ENCODE results near the gene PIGV.
"Not testable (repeated sequence)": the region's sequence is repeated elsewhere in the genome, so short reads cannot be mapped to it uniquely, and the experiment has no call there.

Gene PIGV

DNA sequence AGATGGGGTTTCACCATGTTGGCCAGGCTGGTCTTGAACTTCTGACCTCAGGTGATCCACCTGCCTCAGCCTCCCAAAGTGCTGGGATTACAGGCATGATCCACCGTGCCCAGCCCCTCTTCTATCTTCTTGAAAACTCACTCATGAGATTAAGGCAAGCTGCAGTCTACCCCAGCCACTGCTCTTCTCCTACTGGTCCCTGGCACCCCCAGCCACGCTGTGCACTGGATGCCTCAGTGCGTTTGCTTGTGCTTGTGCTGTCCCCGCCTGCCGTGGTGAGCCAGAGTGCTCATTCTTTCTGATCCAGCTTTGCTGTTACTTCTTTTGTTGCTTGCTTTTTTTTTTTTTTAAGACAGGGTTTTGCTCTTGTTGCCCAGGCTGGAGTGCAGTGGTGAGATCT, 49.9 kb downstream of the PIGV start:
- DNase-seq, result not testable (repeated sequence)

DNA sequence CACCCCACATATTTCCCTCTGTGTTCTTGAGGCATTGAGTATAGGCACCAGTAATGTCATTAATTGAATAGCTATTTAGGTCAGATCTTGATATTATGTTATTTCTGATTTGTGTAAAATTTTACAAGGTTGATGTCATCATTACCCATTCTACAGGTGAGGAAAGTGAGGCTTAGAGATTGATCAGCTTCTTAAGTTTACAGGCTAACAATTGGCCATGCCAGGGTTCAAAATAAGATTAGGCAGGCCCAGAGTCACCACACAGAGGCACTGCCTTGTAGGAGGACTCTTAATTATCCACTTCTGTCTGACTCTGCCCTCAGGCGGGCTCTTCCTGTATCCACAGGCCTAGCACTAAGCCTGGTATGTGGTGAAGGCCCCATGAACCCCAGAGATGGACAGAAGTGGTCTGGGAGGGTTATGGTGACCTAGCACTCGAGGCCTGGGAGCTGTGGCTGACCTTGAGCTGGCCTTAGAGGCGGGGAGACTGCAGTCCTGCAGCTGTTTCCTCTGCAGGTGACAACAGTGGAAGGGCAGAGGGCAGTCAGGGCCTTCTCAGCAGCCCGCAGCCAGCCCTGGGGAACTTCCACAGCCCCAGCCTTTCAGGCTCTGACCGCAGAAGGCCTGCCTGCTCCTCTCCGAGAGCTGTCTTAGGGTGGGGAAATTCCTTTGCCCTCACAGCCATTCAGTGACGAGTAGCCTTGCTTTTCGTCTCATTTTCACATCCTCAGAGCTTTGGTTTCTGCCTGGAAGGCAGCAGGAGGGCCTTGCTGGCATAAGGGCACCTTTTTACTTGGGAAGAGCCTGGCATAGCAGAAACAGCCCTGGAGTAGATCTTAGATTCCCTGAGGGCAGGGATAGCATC, 51.0 kb downstream of the PIGV start:
- DNase-seq, result no peak

GRCh38 chr1:26839339-26839722, 51.6 kb downstream of the PIGV start:
- DNase-seq, result no peak

GRCh38 chr1:26839779-26840178, 52.0 kb downstream of the PIGV start:
- no peak for DNase-seq

GRCh38 chr1:26844424-26845196, 56.9 kb downstream of the PIGV start:
- no peak for DNase-seq

GRCh38 chr1:26847826-26848225, 60.1 kb downstream of the PIGV start:
- DNase-seq, result not testable (repeated sequence)
